NCI-H1436 (cell line): Measurements from ENCODE around the gene ACOT13.
"Not testable (repeated sequence)": the region's sequence is repeated elsewhere in the genome, so short reads cannot be mapped to it uniquely, and the experiment has no call there.

Experiments
- DNase-seq: peaks from one replicate; lab custom pipeline; 2025; lab: John Stamatoyannopoulos, UW

Gene ACOT13

DNA sequence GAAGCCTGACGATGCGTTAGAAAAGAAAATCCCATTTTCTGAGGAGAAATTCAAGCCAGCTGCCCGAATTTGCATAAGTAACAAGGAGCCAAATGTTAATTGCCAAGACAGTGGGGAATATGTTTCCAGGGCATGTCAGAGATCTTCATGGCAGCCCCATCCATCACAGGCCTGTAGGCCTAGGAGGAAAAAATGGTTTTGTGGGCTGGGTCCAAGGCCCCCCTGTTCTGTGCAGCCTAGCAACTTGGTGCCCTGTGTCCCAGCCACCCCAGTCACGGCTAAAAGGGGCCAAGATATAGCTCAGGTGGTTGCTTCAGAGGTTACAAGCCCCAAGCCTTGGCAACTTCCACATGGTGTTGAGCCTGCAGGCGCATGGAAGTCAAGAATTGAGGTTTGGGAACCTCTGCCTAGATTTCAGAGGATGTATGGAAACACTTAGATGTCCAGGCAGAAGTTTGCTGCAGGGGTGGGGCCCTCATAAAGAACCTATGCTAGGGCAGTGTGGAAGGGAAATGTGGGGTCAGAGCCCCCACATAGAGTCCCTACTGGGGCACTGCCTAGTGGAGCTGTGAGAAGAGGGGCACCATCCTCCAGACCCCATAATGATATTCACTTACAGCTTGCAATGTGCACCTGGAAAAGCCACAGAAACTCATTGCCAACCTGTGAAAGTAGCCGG, 64.7 kb downstream of the ACOT13 start:
- DNase-seq, result not testable (repeated sequence)

DNA sequence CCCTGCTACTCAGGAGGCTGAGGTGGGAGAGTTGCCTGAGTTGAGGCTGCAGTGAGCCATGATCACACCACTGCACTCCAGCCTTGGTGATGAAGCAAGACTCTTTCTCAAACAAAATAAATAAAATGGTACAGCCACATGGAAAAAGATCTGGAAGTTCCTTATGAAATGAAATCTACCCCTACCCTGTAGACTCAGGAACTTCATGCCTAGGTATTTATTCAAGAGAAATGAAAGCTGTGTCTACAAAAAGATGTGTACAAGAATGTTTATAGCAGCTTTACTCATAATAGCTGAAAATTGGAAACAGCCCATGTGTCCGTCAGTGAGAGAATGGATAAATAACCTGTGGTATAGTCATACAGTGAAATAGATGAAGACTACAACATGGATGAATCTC, 67.3 kb downstream of the ACOT13 start:
- no peak for DNase-seq

DNA sequence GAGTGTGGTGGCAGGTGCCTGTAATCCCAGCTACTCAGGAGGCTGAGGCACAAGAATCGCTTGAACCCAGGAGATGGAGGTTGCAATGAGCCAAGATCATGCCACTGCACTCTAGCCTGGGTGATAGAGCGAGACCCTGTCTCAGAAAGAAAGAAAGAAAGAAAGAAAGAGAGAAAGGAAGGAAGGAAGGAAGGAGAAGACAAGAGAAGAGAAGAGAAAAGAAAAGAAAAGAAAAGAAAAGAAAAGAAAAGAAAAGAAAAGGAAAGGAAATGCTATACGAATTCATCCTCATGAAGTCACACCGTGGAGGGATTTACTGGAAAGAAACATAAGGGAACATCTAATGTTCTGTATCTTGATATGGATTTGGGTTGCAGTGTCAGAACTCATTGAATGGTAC, 67.8 kb downstream of the ACOT13 start:
- not testable (repeated sequence) for DNase-seq

DNA sequence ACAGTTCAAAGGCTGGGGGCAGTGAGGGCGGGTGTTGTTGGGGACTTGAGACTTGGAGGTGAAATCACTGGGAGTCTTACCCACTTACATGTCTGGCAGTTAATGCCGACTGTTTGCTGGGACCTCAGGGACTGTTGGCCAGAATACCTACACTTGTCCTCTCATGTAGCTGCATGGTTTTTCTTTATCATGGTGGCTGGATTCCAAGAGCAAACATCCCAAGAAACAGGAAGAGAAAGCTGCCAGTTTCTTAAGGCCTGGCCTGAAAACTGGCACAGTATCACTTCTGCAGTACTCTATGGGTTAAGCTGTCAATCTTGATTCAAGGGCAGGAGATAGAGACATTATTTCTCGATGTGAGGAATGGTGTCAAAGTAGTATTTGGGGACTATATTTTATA, 71.9 kb downstream of the ACOT13 start:
- no peak for DNase-seq

DNA sequence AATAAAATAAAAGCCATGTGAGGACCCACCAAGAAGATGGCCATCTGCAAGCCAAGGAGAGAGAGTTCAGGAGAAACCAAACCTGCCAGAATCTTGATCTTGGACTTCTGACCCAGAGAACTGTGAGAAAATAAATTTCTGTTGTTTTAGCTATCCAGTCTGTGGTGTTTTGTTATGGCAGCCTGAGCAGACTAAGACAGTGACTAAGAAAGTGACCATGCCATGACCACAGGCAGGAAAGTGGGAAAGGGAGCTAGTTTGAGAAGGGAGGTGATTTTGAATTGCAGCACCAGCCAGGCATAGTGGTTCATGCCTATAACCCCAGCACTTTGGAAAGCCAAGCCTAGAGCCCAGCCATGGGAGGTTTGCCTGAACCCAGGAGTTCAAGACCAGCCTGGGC, 74.0 kb downstream of the ACOT13 start:
- no peak for DNase-seq

DNA sequence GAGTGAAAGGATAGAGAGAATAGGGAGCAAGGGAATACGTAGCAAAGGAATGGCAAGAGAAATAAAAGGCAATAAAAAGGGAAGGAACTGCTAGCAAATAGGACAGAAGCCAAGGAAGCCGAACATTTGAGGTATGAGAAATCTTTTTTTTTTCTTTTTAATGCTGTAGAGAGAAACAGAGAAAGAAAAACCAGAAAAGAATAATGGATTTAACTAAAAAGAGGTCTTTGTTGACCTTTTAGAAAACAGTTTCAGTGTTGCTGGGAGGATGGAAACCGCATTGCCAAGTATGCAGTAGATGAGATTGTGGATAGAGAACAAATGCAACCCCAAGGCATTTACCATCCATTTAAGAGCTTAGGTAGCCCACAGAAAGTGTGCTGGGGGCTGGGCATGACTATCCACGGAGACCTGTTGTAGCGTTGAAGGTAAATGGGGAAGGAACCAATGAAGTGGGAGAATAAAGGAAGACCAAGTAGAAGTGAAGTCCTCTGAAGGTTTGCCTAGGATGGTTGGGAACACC, 75.4 kb downstream of the ACOT13 start:
- no peak for DNase-seq

DNA sequence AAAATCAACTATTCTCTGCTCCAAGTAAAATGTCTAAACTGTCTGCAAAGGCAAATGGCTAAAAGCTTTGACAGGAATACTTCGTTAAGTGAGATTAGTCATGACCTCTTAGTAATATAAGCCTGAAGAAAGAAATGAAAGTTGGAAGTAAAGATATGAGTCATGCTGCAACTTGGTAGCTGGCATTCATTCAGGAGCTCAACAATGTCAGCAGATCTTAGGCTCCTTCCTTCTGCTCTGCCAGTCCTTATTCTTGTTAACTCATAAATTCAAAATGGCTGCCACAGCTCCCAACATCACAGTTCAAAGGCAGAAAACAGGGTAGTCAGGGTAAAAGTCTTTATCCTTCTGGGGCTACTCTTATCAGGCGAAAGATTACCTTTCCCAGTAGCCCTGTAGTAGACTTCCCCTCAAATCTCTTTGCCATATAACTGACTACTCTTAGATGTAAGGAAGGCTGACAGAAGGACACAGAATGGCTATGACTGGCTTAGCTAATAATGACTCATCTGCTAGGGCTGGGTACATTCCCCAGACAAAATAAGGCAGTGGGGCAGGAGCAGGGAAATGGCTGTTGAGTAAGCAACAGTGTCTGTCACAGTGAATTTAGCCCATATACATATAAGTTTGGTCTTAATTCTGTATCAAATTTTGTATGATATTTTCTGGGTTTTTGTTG, 76.5 kb downstream of the ACOT13 start:
- DNase-seq, result no peak

DNA sequence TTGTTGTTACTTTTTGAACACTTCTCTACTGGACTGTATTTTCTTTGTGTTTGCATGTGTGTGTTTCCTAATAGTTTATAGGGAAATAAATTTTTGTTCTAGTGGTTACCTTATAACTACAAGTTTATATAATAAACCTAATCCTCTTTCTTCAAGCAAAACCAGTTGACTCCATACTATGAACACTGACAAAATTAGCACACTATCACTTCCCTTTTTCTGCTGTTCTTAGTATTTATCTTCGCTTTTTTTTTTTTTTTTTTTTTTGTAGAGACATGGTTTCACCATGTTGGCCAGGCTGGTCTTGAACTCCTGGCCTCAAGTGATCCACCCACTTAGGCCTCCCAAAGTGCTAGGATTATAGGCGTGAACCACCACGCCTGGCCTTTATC, 77.1 kb downstream of the ACOT13 start:
- DNase-seq, result no peak

DNA sequence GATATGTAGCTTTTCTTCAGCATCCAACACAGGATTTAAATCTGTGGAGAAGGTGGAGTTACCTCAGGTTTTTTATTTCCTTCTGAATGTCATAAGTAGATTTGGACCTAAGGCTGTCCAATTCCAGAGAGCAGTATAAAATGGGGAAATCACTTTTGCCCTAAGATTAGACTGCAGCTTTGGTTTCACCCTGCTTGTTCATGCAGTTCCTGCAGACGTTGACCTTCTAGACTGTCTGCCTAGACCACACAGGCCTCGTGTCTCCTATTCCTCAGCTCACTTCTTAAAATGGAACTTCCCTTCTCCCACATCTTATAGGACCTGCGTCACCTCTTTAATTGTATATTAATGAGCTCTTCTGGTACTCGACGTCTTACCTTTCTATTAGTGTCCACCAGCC, 78.0 kb downstream of the ACOT13 start:
- DNase-seq, result no peak

DNA sequence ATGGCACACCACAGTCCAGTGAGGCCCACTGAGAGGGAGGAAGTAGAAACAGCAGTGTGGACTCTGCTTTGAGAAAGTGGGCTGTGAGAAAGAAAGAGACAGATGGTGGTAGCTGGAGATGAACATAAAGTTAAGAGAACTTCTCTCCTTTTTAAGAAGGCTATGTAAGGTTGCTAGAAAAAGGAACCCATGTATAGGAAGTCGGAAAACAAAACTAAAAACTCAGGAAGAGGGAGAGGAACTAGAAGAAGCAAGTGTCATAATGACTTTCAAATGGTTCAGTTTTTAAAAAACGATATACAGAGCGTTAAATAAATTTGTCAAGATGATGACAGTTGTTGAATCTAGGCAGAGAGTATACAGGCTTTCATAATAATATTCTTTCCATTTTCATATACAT, 82.4 kb downstream of the ACOT13 start:
- DNase-seq, result no peak

DNA sequence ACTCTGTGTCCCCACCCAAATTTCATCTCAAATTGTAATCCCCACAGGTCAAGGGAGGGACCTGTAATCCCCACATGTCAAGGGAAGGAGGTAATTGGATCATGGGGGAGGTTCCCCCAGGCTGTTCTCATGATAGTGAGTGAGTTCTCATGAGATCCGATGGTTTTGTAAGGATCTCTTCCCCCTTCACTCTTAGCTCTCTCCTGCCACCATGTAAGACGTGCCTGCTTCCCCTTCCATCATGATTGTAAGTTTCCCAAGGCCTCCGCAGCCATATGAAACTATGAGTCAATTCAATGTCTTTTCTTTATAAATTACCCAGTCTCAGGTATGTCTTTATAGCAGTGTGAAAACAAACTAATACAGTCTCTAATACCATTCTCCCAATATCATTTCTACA, 84.0 kb downstream of the ACOT13 start:
- DNase-seq, result not testable (repeated sequence)

DNA sequence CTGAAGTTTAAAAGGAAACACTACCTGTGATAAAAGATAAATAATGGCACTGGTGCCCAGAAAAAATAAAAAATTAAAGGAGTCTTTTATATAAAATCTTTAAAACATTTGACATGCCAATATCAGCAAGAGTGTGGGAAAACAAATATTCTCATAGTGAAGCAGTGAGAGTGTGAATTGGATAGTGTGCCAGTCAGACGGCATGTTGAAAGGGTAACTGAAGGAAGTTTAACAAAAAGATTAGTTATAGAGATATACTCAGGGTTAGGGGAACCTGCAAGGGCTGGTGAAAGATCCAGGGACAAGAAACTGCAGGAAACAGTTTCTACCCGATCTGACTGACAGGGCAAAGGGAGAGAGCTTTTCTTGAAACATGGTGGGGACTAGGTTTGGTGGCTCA, 85.6 kb downstream of the ACOT13 start:
- no peak for DNase-seq

DNA sequence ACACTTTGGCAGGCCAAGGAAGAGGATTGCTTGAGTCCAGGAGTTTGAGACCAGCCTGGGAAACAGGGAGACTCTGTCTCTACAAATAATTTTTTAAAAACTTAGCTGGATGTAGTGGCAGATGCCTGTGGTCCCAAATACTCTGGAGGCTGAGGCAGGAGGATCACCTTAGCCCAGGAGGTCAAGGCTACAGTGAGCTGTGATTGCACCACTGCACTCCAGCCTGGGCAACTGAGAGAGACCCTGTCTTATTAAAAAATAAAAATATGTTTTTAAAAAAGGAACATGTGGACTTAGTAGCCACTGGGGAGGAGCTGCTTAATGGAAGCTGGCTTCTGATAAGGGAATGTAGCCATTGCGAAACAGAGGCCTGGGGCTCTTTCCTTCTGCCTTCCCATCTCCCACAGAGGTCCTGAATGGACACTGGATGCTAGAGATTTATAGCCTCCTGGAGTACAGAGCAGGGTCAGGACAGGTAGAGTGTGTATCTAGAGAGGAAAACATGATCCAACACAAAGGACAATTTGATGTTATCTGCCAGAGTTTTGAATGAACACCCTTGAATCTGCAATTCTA, 86.1 kb downstream of the ACOT13 start:
- DNase-seq, result no peak

DNA sequence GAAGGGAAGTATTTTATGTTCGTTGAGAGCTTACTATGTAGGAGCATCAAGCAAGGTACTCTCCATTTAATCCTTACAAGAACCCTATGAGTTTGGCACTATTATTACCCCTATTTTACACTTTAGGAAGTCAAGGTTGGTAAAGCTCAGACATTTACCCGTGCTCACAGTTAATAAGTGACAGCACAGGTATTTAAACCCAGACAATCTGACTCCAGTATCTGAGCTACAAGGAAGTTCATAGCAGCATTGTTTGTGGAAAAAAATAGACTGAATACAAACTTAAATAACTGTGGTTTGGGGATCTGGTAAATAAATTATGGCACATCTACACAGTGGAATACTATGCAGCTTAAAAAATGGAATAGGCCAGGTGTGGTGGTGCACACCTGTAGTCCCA, 86.7 kb downstream of the ACOT13 start:
- DNase-seq, result no peak

DNA sequence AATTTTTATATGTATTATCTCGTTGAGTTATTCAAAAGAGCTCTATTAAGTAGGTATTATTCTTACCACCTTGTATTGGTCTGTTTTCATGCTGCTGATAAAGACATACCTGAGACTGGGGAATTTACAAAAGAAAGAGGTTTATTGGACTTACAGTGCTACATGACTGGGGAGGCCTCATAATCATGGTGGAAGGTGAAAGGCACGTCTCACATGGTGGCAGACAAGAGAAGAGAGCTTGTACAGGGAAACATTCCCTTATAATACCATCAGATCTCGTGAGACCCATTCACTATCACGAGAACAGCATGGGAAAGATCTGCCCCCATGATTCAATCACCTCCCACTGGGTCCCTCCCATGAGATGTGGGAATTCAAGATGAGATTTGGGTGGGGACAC, 87.5 kb downstream of the ACOT13 start:
- not testable (repeated sequence) for DNase-seq
